ENCODE measurements around the gene CGB5.
"Not testable (repeated sequence)": the region's sequence is repeated elsewhere in the genome, so short reads cannot be mapped to it uniquely, and the experiment has no call there.

CGB5 gene

DNA sequence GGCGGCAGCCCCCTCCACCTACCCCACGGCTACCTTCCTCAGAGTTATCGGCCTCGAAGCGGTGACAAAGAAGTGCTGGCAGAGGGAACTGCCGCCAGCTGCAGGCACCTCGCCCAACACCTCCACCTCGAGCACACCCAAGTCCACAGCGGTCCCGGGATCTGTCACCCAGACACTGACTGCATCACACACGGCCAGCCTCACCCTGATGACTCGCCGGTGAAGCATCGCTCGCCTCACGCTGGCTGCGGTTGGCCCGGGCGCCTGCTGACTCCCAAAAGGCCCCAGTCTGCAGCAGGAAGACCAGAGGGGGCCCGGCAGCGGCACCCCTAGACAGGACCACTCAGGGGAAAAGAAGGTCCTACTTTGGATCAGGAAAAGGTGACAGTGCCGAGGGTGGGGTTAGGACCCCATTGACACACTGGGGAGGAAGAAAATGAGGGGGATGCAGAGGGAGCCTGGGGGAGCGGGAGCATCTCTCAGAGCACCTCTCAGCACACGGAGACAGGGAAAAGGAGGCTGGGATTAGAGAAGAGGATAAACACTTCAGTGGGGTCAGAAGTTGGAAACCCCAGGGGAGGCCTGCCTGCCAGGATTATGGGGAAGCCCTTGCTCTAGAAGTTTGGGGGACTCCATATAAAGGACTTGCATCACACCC is 6.9 kb downstream of the CGB5 start:
- intact Hi-C loops (cut with DNase I); DNase-seq: not testable (repeated sequence)

DNA sequence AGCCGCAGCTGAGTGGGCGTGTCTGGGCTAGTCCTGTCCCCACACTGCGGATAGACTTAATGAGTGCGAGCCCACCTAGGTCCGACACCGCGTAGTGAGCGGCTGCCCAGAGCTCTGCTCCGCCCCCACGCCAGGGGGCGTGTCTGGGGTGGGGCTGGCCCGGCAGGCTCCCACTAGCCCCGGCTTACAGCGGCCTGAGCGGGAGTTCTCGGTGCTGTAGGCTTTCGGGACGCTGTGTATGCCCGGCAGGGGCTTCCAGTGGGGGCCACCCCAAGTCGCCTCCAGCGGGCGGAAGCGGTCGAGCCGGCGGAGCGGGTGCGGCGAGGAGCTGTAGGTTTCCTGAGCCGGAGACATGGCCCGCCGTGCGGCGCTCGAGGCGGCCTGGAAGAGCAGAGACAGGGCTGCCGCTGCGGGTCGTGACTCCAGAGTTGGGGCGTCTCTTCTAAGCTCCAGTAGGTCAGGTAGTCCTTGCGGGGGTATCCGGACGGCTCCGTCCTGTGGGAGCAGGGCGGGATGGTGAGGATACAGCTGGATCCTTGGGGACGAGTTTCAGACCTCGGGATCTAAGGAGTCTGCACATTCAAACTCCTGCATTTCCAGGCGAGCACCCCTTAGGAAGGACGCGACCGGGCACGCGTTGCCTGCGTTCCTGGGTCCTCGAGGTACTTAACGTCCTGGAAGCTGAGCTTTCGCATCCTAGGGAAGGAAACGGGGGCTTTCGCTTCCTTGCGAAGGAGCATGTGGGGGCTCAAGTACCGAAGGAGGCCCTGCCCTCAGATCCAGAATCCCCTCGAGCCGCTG is 12.7 kb downstream of the CGB5 start:
- DNase-seq, result peak in 25 of 42 donors; percentile 10 to 65 (median 24)
- intact Hi-C loops (cut with DNase I), result no loop called here

DNA sequence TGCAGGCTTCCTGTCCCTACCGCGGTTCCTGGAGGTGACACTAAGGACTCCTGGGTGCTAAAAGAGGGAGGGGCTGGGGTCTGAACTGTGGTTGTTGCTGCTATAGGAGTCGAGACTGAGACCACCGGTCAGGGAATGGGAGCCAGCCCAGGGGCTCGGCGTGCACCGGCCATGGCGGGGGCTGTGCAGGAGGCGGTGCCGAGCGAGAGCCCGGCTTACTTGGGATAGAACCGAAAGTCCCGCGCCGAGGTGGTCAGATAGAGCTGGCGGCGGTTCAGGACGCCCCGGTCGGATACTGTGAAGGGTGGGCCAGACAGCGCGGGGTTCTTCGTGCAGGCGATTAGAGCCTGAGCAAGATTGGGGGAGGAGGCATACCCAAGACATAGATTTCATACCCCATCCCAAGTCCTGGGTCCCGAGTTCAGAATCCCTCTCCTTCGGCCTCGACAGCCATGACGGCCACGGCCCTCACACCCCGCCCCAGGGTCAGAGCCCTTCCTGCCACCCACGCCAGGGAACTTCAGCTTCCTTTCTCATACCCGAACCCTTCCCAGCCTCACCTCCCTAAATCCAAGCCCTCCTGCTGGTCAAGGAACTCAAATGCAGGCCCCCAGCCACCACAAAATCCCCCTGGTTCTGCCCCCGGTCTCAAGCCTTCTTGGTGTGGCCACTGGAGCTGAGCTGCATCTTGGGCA is 13.4 kb downstream of the CGB5 start:
- DNase-seq; intact Hi-C loops (cut with DNase I): not testable (repeated sequence)

DNA sequence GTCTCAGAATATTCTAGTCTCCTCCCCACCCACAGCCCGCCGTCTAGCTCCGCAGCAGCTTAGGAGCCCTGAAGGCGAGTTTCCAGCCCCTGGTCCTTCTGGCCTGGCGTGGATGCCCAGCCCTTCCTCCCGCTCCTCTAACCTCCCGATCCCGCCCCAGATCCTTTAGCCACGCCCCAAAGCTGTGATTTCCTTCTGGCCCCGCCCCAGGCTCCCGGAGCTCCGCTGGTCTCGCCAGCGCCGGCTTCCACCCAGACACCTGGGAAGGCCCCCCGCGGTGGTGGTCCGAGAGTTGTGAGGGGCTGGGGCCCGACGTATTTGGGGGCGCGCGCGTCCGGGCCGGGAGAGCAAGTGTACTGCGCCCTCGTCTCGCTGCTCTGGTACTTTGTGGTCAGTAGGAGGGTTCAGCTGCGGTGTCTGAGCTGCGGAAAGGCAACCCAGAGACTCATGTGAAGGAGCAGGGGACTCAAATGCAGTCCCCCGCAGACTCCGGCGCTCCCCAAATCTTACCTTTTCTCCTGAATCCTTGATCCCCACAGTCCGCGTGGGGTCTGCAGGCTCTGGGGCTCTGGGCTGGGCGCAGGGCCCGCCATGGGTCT is 14.1 kb downstream of the CGB5 start, which contains the start of gene CGB7:
TSS of gene CGB7 (minus strand) at position 114 of the 599 bp plus-strand sequence. CDS start 2,374 bp downstream, outside the sequence.
- peak in 30 of 42 donors; percentile 8 to 64 (median 26) for DNase-seq
- intact Hi-C loops (cut with DNase I), result no loop called here

DNA sequence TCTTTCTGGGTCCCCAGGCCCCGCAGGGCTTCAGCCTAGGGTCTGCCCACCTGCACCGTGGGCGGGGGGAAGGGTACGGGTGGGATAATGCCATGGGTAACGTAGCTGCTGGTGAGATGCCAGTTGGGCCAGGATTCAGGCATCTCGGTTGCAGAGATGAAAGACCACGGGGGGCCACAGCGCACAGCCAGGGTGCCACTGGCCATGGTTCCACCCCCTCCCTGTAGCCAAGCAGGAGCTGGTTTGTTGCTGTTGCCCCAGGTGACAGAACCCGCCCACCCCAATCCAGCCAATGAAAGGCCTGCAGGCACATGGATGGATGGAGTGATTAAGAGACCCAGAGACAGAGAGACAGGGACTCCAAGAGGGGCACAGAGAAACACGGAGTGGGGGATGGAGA is 14.9 kb downstream of the CGB5 start:
- peak in 1 of 42 donors; percentile 11 for DNase-seq
- intact Hi-C loops (cut with DNase I), result no loop called here

DNA sequence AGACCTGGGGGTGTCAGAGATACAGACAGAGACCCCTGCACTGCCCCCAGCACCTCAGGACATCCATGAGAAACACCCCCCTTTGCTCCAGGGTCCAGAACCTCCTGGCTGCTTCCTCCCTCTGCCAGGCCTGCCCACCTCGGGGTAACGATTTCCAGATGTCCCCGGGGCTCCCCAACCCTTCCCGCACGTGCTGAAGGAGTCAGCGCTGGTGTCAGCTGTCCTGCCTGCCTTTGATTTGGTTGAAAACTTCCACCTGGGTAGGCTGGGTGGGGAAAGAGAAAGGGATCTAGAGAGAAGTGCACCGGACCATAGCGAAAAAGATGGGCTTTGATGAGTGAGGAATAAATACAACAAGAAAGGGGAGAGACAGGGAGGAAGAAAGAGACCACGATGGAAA is 15.4 kb downstream of the CGB5 start:
- intact Hi-C loops (cut with DNase I), result no loop called here

DNA sequence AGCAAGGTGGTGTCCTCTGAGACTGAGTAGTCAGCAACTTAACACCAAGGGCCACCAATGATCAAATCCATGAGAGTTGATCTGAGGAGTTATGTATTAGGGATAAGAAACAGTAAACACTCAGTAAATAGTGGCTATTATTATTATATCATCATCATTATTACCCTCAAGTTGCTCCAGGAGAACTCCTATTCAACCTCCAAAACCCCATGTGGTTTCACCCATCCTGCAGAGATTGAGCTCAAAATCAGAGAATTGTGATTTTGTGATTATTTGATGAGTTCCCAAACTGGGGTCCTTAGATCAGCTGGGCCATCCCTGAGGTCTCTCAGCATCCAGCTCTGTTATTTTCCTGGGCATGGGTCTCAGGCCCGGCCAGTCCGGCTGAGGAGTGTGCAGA is 17.4 kb downstream of the CGB5 start:
- intact Hi-C loops (cut with DNase I), result no loop called here
- DNase-seq, result no peak

More for the DNA sequence above, 15.4 kb downstream of the CGB5 start:
- DNase-seq, result no peak

DNA sequence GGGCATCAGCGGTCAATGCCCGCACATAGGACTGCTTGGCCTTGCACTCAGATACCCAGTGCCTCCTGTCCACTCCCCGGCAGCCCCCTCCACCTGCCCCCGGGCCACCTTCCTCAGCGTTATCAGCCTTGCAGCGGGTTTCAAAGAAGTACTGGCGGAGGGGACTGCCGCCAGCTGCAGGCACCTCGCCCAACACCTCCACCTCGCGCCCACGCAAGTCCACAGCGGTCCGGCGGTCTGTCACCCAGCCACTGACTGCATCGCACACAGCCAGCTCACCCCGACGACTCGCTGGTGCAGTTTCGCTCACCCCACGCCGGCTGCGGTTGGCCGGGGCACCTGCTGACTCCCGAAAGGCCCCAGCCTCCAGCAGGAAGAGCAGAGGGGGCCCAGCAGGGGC is 17.8 kb downstream of the CGB5 start:
- no peak for DNase-seq
- intact Hi-C loops (cut with DNase I), result no loop called here

DNA sequence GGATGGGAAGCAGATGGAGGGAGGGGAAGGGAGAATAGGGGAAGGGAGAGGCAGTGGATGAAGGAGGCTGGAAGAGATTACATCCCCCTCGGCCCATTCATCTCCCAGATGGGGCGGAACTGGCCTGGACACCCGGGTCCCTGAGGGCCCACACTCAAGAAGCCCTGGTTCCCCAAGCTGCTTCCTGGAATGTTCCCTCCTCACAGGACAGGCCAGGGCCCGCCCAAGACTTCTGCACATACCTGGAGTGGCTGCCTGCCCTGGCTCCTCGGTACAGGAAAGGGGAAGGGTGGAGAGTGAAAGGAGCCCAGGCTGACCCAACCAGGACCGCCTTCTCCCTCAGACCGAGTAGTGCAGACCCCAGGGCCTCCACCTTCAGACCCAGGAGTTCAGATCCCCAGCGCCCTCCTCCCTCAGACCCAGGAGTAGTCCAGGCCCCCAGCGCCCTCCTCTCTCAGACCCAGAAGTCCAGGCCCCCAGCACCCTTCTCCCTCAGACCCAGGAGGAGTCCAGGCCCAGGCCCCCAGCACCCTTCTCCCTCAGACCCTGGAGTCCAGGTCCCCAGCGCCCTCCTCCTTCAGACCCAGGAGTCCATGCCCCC is 20.5 kb downstream of the CGB5 start:
- intact Hi-C loops (cut with DNase I), result no loop called here
- no peak for DNase-seq

DNA sequence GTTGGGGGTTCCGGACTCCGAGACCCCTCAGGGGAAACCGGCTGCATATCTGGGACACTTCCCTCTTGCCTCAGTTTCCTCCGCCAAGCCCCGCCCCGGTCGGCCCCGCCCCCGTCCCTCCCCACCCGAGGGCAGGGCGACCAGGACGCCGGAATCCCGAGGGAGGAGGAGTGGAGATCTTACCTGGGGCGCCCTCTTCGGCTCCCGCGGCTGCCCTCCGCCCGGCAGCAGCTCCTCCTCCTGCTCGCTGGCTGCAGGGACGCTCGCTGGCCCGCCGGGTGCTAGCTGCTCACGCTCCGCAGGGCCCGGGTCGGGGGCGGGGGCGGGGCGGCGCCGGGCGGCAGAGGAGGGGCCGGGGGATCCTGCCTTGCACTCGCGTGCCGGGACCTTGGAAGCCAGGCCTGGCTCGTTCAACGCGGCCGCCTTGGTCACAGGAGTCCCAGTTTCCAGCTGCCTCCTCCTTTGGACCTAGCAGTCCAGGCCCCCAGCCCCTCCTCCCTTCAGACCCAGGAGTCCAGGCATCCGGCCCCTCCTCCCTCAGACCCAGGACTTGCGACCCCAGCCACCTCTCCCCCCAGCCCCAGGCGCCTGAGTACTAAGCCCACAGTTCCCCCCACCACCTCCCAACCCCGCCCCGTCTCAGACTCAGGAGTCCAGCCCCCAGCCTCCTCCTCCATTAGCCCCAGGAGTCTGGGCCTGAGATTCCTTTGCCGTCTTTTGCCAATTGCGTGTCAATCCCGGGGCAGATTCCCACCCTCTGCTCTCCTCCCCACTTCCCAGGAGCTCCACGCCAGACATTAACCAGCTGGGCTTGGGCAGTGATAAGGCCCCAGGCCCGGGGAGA is 21.3 kb downstream of the CGB5 start, which contains the start of gene NTF4:
TSS of gene NTF4 (minus strand) at position 51 of the 844 bp plus-strand sequence. CDS start 2,821 bp downstream, outside the sequence.
- intact Hi-C loops (cut with DNase I), result no loop called here
- DNase-seq, result no peak

DNA sequence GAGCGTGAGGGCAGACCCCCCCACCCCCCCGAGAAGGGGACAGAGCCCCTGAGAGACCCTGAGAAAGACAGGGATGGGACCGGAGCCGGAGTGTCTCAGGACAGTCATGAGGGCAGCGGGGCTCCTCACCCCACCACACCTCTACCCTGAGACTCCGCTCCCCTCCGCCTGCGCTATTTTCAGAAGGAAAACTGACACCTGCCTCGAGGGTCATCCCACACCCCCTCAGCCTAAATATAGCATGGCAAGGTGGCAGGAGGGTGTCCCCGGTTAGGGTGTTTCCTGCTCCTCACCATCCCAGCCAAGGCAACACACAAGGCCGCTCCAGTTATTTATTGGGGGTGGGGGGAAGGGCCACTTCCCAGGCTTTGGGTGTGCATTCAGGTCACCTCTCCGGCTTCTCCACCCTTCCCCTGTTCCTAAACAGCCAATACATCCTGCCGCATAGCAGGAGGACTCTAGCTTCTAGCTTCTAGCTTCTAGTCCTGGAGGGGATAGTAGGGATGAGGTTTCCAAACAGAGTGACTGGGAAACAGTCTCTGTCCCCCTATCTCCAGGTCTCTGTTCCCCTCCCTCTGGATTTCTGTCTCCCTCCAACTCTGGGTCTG is 22.4 kb downstream of the CGB5 start:
- intact Hi-C loops (cut with DNase I), result no loop called here
- DNase-seq, result no peak

DNA sequence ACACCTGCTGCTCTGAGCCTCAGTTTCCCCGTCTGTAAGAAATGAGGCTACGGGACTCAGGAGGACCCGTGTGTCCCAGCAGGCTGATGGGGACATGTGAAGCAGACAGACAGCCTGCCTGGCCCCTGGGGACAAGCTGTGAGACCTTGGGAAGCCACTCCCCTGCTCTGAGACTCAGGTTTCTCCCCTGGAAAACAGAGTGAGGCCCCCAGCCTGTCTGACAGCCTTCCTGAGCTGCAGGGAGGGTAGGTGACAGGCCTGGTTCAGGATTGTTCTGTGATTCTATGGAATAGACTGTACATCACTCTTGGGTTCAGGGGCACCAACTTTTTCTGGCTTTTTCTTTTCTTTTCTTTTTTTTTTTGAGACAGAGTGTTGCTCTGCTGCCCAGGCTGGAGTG is 23.9 kb downstream of the CGB5 start:
- no peak for DNase-seq
- intact Hi-C loops (cut with DNase I), result no loop called here

DNA sequence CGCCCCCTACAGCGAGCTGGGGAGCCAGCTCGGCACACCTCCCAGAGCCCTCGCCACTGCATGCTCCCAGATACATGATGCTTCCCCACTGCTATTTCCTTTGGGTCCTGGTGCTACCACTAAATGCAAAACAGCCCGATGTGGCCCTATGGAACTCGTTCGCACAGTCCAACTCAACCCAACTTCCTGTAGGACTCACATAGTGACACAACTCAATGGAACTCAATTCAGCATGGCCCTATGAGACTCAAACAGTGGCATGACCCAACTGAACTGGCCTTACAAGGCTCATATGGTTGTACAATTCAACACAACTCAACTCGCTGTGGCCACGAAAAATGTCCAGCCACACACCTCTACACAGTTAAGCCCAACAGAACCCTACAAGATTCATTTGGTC is 25.4 kb downstream of the CGB5 start:
- no peak for DNase-seq
- intact Hi-C loops (cut with DNase I), result no loop called here

DNA sequence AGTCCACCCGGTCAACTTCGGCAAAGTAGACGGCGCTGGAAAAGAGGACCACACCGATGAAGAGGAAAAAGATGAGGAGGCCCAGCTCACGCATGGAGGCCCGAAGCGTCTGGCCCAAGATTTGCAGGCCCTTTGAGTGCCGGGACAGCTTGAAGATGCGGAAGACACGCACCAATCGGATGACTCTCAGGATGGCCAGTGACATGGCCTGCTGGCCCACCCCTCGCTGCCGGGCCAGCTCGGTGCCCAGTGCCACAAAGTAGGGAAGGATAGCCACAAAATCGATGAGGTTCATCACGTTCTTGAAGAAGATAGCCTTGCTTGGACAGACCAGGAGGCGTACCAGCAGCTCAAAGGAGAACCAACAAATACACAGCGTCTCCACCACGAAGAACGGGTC is 26.8 kb downstream of the CGB5 start:
- no peak for DNase-seq
- intact Hi-C loops (cut with DNase I), result no loop called here

DNA sequence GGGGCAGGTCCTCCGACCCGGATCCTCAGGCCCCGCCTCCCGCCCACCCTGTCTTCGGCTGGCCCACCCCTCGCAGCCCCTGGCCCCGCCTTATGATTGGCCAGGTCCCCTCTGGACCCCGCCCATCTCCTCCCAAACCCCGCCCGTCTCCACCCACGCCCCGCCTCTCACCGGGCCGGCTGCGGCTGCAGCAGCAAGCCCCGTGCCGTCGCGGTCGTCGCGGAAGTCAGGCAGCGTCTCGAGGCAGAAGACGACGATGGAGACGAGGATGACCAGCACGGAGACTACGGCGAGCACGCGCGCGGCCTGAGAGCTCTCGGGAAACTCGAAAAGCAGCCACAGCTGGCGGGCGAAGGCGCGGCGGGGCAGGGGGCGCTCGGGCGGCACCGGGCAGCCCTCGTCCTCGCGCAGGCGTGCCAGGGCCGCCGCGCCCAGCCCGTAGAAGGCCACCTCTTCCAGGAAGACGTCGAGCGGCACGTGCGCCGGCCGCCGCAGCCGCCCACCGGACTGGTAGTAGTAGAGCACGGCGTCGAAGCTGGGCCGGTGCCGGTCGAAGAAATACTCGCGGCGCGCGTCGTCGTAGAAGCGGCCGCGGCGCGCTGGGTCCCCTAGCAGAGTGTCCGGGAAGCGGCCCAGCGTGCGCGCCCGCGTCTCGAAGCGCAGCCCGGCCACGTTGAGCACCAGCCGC is 28.4 kb downstream of the CGB5 start:
- intact Hi-C loops (cut with DNase I), result no loop called here
- DNase-seq, result no peak

DNA sequence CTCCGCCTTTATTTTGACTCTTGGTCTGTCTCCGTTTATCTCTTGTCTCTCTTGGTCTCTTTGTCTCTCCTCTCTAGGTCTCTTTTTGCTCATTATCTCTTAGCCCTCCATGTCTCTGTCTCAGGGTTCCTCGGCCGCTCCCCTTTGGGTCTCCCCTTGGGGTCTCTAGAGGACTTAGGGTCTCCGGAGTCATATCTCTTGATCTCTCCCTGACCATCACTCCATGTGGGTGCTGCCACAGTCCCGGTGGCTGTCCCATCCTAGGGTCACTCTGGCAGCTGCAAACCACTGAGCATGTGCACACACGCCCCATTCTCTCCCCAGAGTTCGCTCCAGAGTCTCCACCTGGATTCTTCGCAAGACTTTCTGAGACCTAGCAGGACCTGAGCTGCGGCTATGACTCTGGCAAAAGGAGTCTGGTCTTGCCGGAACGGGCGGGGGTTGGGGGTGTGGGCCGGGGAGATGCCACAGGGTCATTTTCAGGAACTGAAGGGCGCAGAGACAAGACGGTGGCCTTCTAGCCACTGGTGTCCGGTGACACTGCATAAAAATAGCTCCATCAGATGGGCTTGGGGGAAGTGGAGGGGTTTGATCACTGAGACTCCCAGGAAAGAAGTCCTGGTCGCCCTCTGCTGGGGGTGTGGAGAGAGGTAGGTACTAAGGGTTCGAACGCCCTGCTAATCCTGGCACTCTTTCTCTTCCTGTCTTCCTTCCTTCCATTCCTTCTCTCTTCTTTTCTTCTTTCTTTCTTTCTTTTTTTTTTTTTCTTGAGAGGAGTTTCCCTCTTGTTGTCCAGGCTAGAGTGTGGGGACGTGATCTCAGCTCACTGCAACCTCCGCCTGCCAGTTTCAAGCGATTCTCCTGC is 30.1 kb downstream of the CGB5 start:
- intact Hi-C loops (cut with DNase I), result no loop called here
- no peak for DNase-seq

Measured in head of caudate nucleus (tissue), 42 donors.